SK-N-SH treated with all-trans-retinoic acid at 6 μM for 48 hours (cell line): ENCODE results near the gene SCGB1C2.

ENCODE experiments used
- ATAC-seq: fragments of 200-7000 bp; cut with Tn5 transposase; 3 replicates; pipeline ENCODE4 v1.9.1; 2020; ENCODE audit warnings: mild to moderate bottlenecking, moderate library complexity
- ARNTL ChIP-seq: fragments of 450-650 bp; formaldehyde crosslinking; IDR thresholded peaks from 2 replicates; pipeline ENCODE4 v1.5.0; 2020; ENCODE audit warnings: low read depth, mild to moderate bottlenecking, moderate library complexity, borderline replicate concordance
- BACH2 ChIP-seq: fragments of 250-450 bp; sonication (Bioruptor Pico); IDR thresholded peaks from 2 replicates; pipeline ENCODE4 v1.9.0; 2021; ENCODE audit warnings: mild to moderate bottlenecking, borderline replicate concordance
- CSDC2 ChIP-seq: fragments of 250-450 bp; sonication (Bioruptor Pico); IDR thresholded peaks from 2 replicates; pipeline ENCODE4 v1.5.0; 2020; ENCODE audit warnings: mild to moderate bottlenecking, moderate library complexity
- ESRRG ChIP-seq: fragments of 250-450 bp; sonication (Bioruptor Pico); IDR thresholded peaks from 2 replicates; pipeline ENCODE4 v1.6.1; 2021; ENCODE audit warnings: mild to moderate bottlenecking
- GLIS3 ChIP-seq: fragments of 250-450 bp; sonication (Bioruptor Pico); IDR thresholded peaks from 2 replicates; pipeline ENCODE4 v1.5.0; 2020; ENCODE audit warnings: mild to moderate bottlenecking, moderate library complexity
- ISL1 ChIP-seq: fragments of 250-450 bp; sonication (Bioruptor Pico); IDR thresholded peaks from 2 replicates; pipeline ENCODE4 v2.1.2; 2022; ENCODE audit warnings: mild to moderate bottlenecking, moderate library complexity
- PPARA ChIP-seq: fragments of 250-450 bp; sonication (Bioruptor Pico); IDR thresholded peaks from 2 replicates; pipeline ENCODE4 v1.5.0; 2020; ENCODE audit warnings: mild to moderate bottlenecking, borderline replicate concordance
- RARB ChIP-seq: fragments of 250-450 bp; sonication (Bioruptor Pico); IDR thresholded peaks from 2 replicates; pipeline ENCODE4 v1.8.0; 2021; ENCODE audit warnings: mild to moderate bottlenecking, moderate library complexity
- SNAI2 ChIP-seq: fragments of 250-450 bp; sonication (Bioruptor Pico); IDR thresholded peaks from 2 replicates; pipeline ENCODE4 v1.5.0; 2020; ENCODE audit warnings: mild to moderate bottlenecking, moderate library complexity
- ZC3H10 ChIP-seq: fragments of 250-450 bp; sonication (Bioruptor Pico); IDR thresholded peaks from 2 replicates; pipeline ENCODE4 v1.5.1; 2021; ENCODE audit warnings: mild to moderate bottlenecking, moderate library complexity
- ZFP3 ChIP-seq: fragments of 250-450 bp; sonication (Bioruptor Pico); IDR thresholded peaks from 2 replicates; pipeline ENCODE4 v1.5.0; 2020; ENCODE audit warnings: mild to moderate bottlenecking, moderate library complexity
- ZFP30 ChIP-seq: fragments of 450-650 bp; formaldehyde crosslinking; IDR thresholded peaks from 2 replicates; pipeline ENCODE4 v1.5.0; 2022; ENCODE audit warnings: mild to moderate bottlenecking, moderate library complexity
- ZNF565 ChIP-seq: fragments of 450-650 bp; formaldehyde crosslinking; conservative IDR thresholded peaks from 2 replicates; pipeline ENCODE4 v1.5.0; 2020; ENCODE audit warnings: low read depth, mild to moderate bottlenecking, moderate library complexity
- ZNF70 ChIP-seq: fragments of 450-650 bp; formaldehyde crosslinking; IDR thresholded peaks from 2 replicates; pipeline ENCODE4 v1.5.0; 2020; ENCODE audit warnings: mild to moderate bottlenecking, moderate library complexity
- ZNF8 ChIP-seq: fragments of 450-650 bp; formaldehyde crosslinking; IDR thresholded peaks from 2 replicates; pipeline ENCODE4 v1.5.0; 2020; ENCODE audit warnings: mild to moderate bottlenecking, moderate library complexity
- TF ChIP-seq, protein P1 (sequence below): fragments of 250-450 bp; sonication (Bioruptor Pico); IDR thresholded peaks from 2 replicates; pipeline ENCODE4 v1.5.0; 2020; ENCODE audit warnings: mild to moderate bottlenecking, moderate library complexity
- TF ChIP-seq, protein P2 (sequence below): fragments of 250-450 bp; sonication (Bioruptor Pico); IDR thresholded peaks from 2 replicates; pipeline ENCODE4 v1.8.0; 2020; ENCODE audit warnings: mild to moderate bottlenecking, moderate library complexity, borderline replicate concordance
- TF ChIP-seq, protein P3 (sequence below): fragments of 250-450 bp; sonication (Bioruptor Pico); IDR thresholded peaks from 2 replicates; pipeline ENCODE4 v1.5.1; 2021; ENCODE audit warnings: mild to moderate bottlenecking, moderate library complexity
- TF ChIP-seq, protein P4 (sequence below): fragments of 250-450 bp; sonication (Bioruptor Pico); IDR thresholded peaks from 2 replicates; pipeline ENCODE4 v1.5.1; 2020; ENCODE audit warnings: low read depth, mild to moderate bottlenecking, moderate library complexity

The SCGB1C2 gene

DNA sequence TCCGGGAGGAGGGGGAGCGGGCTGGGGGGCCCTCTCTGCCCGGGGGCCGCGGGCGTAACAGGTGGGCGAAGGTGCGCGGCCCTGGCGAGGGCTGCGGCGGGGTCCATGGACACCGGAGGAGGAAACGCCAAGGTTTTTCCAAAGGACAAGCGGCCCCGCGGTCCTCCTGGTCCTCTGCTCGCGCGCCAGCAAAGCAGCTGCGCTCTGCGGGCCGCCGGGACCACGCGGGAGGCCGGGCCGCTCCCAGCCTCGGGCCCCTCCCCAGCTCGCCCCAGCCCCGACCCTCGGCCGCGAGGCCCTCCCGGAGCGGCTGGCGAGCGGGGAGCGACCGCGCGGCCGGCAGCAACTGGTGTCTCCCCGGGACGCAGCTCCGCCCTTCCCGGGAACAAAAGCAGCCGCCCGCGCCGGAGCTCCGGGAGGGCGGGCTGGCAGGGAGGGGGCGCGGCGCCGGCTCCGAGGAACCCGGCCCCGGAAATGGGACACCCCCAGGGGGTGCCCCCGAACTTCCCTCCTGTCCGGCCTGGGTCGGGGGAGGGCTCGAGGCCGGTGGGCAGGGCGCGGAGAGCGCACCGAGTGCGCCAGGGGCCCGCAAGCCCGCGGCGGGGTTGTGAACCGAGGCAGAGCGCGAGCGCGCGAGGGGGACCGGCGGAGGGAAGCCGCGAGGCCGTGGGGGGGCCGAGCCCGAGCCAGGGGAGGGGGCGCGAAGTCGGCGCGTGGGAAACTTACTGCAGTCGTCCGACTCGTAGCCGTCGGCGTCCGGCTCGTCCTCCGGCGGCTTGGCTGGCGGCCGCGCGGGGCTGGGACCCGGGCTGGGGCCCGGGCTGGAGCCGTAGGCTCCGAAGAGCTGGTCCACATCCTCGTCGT, 43.2 kb downstream of the SCGB1C2 start:
- TF ChIP-seq BACH2 (CRISPR knock-in tag) = no peak
- TF ChIP-seq GLIS3 (CRISPR knock-in tag) = no peak
- no peak for TF ChIP-seq ZFP3 (CRISPR knock-in tag)
- TF ChIP-seq, protein P1, sequence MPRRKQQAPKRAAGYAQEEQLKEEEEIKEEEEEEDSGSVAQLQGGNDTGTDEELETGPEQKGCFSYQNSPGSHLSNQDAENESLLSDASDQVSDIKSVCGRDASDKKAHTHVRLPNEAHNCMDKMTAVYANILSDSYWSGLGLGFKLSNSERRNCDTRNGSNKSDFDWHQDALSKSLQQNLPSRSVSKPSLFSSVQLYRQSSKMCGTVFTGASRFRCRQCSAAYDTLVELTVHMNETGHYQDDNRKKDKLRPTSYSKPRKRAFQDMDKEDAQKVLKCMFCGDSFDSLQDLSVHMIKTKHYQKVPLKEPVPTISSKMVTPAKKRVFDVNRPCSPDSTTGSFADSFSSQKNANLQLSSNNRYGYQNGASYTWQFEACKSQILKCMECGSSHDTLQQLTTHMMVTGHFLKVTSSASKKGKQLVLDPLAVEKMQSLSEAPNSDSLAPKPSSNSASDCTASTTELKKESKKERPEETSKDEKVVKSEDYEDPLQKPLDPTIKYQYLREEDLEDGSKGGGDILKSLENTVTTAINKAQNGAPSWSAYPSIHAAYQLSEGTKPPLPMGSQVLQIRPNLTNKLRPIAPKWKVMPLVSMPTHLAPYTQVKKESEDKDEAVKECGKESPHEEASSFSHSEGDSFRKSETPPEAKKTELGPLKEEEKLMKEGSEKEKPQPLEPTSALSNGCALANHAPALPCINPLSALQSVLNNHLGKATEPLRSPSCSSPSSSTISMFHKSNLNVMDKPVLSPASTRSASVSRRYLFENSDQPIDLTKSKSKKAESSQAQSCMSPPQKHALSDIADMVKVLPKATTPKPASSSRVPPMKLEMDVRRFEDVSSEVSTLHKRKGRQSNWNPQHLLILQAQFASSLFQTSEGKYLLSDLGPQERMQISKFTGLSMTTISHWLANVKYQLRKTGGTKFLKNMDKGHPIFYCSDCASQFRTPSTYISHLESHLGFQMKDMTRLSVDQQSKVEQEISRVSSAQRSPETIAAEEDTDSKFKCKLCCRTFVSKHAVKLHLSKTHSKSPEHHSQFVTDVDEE (CRISPR knock-in tag) = no peak
- TF ChIP-seq ESRRG = no peak
- no peak for TF ChIP-seq ISL1 (CRISPR knock-in tag)
- TF ChIP-seq RARB = no peak
- no peak for TF ChIP-seq ZFP30
- no peak for TF ChIP-seq CSDC2 (CRISPR knock-in tag)
- TF ChIP-seq ZNF70 (CRISPR knock-in tag) = no peak
- TF ChIP-seq ZC3H10 (CRISPR knock-in tag) = no peak
- TF ChIP-seq SNAI2 (CRISPR knock-in tag) = no peak
- TF ChIP-seq ZNF8 (CRISPR knock-in tag) = no peak
- TF ChIP-seq ZNF565 (CRISPR knock-in tag) = no peak
- no peak for TF ChIP-seq ARNTL (CRISPR knock-in tag)
- TF ChIP-seq, protein P2, sequence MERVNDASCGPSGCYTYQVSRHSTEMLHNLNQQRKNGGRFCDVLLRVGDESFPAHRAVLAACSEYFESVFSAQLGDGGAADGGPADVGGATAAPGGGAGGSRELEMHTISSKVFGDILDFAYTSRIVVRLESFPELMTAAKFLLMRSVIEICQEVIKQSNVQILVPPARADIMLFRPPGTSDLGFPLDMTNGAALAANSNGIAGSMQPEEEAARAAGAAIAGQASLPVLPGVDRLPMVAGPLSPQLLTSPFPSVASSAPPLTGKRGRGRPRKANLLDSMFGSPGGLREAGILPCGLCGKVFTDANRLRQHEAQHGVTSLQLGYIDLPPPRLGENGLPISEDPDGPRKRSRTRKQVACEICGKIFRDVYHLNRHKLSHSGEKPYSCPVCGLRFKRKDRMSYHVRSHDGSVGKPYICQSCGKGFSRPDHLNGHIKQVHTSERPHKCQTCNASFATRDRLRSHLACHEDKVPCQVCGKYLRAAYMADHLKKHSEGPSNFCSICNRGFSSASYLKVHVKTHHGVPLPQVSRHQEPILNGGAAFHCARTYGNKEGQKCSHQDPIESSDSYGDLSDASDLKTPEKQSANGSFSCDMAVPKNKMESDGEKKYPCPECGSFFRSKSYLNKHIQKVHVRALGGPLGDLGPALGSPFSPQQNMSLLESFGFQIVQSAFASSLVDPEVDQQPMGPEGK (CRISPR knock-in tag) = no peak
- ATAC-seq = no peak

DNA sequence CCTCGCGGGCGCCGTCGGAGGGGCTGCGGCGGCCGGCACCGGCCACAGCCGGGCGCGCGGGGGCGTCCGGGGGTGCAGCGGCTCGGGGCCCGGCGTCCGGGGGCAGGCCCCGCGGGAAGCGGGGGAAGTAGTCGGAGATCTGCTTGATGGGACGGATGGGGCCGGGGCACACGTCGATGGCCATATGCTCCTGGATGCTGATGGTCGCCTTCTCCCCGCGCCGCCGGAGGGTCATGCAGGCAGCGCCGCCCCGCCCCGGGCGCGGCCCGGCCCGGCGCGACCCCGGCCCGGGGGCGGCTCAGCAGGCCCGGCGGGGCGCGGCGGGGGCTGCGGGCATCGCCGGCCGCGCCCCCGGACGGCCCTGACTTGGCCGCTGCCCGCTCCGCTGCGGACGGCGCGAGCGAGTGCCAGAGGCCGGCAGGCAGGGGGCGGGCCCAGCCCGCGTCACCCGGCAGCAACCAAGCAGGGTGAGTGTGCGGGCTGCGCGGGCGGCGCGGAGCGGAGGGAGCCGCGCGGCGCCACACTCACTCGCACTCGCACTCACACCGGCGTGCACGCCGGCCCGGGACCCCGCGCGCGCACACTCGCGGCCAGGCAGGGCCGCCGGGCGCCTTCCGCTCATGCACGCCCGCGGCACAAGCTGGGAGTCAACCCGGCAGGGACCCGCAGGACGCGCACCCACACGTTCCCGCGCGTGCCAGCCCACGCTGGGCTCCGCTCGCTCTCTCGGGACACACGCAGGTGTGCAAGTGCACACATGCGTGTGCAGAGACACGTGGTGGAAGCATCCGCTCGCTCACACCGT, 44.1 kb downstream of the SCGB1C2 start, which contains the start of gene DOC2B:
DOC2B (minus strand) TSS at position 406 of the 805 bp plus-strand sequence; CDS start at position 235, 171 bp downstream.
- TF ChIP-seq, protein P3, sequence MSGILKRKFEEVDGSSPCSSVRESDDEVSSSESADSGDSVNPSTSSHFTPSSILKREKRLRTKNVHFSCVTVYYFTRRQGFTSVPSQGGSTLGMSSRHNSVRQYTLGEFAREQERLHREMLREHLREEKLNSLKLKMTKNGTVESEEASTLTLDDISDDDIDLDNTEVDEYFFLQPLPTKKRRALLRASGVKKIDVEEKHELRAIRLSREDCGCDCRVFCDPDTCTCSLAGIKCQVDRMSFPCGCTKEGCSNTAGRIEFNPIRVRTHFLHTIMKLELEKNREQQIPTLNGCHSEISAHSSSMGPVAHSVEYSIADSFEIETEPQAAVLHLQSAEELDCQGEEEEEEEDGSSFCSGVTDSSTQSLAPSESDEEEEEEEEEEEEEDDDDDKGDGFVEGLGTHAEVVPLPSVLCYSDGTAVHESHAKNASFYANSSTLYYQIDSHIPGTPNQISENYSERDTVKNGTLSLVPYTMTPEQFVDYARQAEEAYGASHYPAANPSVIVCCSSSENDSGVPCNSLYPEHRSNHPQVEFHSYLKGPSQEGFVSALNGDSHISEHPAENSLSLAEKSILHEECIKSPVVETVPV (CRISPR knock-in tag) = no peak
- TF ChIP-seq ZFP30 = no peak
- TF ChIP-seq, protein P4, sequence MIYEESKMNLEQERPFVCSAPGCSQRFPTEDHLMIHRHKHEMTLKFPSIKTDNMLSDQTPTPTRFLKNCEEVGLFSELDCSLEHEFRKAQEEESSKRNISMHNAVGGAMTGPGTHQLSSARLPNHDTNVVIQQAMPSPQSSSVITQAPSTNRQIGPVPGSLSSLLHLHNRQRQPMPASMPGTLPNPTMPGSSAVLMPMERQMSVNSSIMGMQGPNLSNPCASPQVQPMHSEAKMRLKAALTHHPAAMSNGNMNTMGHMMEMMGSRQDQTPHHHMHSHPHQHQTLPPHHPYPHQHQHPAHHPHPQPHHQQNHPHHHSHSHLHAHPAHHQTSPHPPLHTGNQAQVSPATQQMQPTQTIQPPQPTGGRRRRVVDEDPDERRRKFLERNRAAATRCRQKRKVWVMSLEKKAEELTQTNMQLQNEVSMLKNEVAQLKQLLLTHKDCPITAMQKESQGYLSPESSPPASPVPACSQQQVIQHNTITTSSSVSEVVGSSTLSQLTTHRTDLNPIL (CRISPR knock-in tag) = no peak
- peak; percentile 62 for ATAC-seq

DNA sequence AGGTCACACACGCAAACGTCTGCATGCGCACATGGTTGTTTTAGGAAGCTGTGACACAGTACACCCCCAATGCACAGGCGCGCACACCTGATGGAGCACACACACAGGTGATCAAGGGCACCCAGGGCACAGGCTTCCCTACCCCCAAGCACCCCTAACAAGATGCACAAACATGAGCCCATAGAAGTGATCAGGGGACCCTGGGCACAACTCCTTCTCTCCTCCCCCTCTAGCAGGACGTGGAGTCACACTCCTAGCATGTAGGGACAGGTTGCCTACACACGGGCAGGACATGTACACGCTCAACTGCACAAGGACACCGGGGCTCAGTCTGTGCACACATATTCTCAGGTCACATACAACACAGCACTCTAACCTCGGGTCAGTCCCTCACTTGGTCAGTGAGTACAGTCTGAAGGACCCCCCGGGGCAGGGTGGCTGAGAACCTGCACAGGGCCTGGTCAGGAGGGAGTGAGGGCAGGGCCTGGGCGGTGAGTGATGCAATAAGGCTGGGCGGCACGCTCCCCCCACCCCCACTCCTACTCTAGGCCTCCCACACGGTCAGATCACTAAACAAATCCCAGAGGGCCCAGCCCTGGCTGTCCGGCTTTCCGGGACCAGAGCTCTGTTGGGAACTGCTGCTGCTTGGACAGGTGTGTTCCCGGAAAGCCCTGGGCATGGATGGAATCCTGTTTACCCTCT, 44.8 kb downstream of the SCGB1C2 start:
- no peak for ATAC-seq
- no peak for TF ChIP-seq ZFP30
- TF ChIP-seq, protein P3 (CRISPR knock-in tag) = no peak
- TF ChIP-seq, protein P2 (CRISPR knock-in tag) = no peak
- TF ChIP-seq PPARA = no peak
- TF ChIP-seq GLIS3 (CRISPR knock-in tag) = no peak
- TF ChIP-seq, protein P4 (CRISPR knock-in tag) = no peak
- TF ChIP-seq, protein P1 (CRISPR knock-in tag) = no peak
